GM18907 (cell line): ENCODE measurements around the gene COBLL1.

ENCODE experiments used
- ATAC-seq: cut with Tn5 transposase; IDR thresholded peaks from one replicate; pipeline ENCODE4 v1.9.1; 2021; ENCODE audit warnings: mild to moderate bottlenecking, moderate library complexity; ENCODE audit not compliant: unreplicated experiment

COBLL1 gene

GRCh38 chr2:164691346-164691887 lies 150.2 kb downstream of the COBLL1 start:
- no peak for ATAC-seq

- no peak for ATAC-seq
Measured at GRCh38 chr2:164690361-164690760, 151.3 kb downstream of the COBLL1 start.

GRCh38 chr2:164688896-164689419 lies 152.7 kb downstream of the COBLL1 start:
- ATAC-seq: no peak

- no peak for ATAC-seq
Measured at GRCh38 chr2:164681009-164681408, 160.6 kb downstream of the COBLL1 start.

DNA sequence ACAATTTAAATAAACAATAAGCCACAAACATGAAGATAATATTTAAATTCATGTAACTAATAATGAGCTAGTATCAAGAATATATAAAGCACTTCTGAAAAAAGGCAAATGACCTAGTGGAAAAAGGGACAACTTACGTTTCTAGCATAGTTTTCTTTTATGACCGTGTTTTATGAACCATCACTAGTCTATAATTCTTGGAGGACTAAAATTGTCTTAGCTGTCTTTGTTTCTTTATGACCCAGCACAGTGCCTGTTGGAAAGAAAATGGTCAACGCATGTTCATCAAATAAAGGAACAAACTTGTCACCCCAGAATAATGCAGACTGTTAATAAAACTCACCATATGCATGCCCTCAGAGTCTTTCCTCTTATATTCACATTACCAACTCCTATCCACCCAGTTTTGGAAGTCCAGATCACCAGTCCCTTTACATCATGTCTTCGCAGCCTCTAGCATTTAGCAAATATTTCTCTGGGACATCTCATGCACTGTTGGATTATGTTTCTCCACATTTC lies 162.9 kb downstream of the COBLL1 start:
- ATAC-seq: no peak

GRCh38 chr2:164677733-164678132 lies 163.9 kb downstream of the COBLL1 start:
- ATAC-seq: no peak

DNA sequence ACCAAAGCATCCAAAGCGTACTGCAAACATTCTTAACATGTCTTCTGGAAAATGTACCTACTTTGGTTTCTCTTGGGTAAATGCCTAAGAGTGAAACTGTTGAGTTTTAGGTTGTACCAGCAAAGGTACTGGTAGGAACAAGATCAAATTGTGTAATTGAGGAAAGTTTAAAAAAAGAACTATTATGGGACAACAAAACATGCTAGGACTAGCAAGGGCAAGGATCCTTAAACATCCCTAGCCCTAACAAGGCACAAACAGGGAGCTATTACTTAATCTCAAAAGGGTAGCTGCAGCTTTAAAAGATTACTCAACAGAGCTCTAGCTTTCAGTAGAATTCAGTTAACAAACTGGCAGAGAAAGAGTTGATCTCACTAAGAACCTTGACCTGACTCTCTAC lies 164.4 kb downstream of the COBLL1 start:
- no peak for ATAC-seq

DNA sequence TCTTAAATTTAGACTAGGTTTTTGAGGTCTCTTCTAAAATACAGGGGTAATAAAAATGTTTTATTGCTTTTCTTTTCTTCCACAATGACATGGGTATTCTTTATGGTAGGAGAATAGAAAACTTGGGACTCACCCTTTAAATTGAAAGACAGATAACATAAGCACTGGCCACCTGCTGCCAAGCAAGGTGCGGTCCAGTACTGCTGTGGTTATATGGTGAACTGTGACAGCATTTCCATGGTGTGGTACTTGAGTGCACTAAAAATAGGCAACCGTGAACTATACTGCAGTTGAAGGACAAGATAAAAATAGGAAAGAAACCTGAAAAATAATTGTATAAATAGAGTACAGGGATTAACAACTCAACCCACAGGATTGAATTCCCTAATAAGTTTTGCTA lies 165.9 kb downstream of the COBLL1 start:
- no peak for ATAC-seq

DNA sequence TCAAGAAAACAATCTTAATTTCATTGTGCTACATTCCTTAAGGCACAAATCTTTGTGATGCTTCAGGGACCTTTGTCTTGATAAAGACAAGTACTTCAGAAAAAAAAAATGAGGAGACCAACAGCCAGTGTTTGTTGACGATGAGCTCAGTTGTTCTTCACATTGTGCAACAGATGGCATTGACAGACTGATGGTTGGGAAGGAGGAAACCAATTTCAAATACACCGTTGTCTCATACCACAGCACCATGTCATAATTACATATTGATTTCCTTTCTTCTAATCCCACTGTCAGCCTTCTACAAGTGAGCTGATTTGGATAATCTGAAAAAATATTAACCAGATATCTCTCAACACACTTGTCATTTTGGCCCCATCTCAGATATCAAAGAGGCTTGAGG lies 166.6 kb downstream of the COBLL1 start:
- ATAC-seq: no peak

GRCh38 chr2:164671664-164672396 lies 169.8 kb downstream of the COBLL1 start:
- ATAC-seq: no peak

- ATAC-seq: no peak
Measured at GRCh38 chr2:164669291-164669690, 172.3 kb downstream of the COBLL1 start.

DNA sequence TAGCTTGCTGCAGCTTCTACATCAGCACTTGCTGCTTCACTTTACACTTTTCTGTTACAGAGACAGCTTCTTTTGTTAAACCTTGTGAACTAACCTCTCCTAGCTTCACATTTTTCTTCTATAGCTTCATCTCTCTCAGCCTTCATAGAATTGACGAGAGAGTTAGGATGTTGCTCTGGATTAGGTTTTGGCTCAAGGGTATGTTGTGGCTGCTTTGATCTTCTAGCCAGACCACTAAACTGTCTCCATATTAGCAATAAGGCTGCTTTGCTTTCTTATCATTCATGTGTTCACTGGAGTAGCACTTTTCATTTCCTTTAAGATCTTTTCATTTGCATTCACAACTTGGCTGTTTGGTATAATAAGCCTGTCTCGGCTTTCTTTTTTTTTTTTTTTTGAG lies 174.1 kb downstream of the COBLL1 start:
- ATAC-seq: no peak

DNA sequence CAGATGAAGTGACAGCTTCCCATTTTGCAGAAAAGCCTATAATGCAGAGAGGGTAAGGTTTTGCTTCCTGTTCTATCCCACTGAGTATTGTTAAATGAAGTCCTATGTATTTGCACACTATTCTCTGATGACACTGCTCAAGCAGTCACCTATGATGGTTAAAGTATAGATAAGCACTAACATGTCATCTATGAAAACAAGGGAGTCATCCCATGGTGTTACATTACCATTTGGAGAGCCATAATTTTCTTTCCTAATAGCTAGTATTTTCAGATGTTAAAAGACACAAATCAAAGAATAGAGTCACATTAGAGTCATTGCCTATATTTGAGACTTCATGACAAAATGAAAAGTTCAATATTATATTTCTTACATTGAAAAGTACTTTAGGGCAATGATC lies 177.6 kb downstream of the COBLL1 start:
- no peak for ATAC-seq

GRCh38 chr2:164662868-164663631 lies 178.6 kb downstream of the COBLL1 start:
- ATAC-seq: no peak

- ATAC-seq: no peak
Measured at GRCh38 chr2:164662066-164662465, 179.6 kb downstream of the COBLL1 start.

- ATAC-seq: no peak
Measured at GRCh38 chr2:164661349-164661748, 180.3 kb downstream of the COBLL1 start.

GRCh38 chr2:164657129-164657528 lies 184.5 kb downstream of the COBLL1 start:
- ATAC-seq: no peak

- no peak for ATAC-seq
Measured at GRCh38 chr2:164655750-164656149, 185.9 kb downstream of the COBLL1 start.

GRCh38 chr2:164655336-164655735 lies 186.3 kb downstream of the COBLL1 start:
- no peak for ATAC-seq

DNA sequence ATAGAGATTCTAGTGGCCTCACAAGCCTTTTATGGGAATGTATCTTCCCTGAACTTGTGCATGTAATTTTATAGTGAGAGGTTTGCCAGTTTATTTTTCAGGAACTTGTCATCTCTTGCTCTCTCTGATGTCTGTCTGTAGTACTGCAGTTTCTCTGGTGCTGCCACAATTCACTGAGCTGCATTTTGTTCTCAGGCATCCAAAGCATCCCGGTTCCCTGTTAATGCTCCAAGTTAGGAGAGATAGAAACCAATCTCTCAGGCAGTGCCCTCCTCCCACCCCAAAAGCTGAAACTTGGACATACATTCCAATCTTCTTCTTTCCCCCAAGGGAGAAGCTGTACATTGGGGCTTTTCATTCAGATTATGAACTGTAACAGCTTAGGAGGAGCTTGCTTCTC lies 190.3 kb downstream of the COBLL1 start:
- ATAC-seq: no peak

- ATAC-seq: no peak
Measured at GRCh38 chr2:164644036-164644700, 197.5 kb downstream of the COBLL1 start.
